Stimulated activated CD4-positive, alpha-beta T cell treated with anti-CD3 and anti-CD28 coated beads, Interleukin-12 subunit alpha, Interleukin-12 subunit beta, amount 100 ng/mL, for 4 hours (primary cell): Measurements from ENCODE around the gene ERC2.

Experiments used
- DNase-seq: peaks from one replicate; pipeline ENCODE4 v3.0.0-alpha.2; 2020

Gene ERC2

DNA sequence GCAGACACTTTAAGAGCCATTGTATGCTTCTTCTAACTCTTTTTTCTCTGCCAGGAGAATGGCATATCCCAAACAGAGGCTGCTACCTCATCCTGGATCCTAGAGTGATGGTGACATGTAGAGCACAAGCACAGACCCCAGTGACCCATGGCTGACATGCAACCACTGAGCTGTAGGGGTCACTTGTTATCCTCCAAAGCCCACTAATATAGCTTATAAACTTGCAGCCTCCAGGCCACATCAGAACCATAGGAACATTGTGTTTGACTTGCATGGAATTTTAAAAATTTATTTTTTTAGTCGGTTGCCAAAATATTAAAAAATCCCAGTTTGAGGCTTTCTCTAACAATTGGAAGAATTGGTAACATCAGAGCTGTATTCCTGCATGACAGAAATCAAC lies 698.2 kb downstream of the ERC2 start:
- DNase-seq: no peak

DNA sequence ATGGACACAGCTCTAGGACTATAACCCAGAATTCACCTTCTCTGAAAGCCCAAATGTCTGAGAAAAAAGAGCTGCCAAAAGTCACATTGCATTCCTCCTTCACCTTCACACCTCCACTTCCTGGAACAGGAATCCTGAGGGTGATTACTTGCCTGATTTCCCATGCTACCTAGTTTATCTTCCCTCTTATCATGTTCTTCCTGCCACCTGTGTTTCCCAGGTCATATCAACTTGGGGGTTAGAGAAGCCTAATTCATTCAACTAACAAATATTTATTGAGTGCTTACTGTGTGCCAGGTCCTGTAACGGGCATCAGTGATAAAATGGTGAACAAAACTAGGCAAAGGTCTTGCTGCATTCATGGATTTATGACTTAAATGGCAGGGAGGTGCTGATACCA lies 701.5 kb downstream of the ERC2 start:
- DNase-seq: no peak

DNA sequence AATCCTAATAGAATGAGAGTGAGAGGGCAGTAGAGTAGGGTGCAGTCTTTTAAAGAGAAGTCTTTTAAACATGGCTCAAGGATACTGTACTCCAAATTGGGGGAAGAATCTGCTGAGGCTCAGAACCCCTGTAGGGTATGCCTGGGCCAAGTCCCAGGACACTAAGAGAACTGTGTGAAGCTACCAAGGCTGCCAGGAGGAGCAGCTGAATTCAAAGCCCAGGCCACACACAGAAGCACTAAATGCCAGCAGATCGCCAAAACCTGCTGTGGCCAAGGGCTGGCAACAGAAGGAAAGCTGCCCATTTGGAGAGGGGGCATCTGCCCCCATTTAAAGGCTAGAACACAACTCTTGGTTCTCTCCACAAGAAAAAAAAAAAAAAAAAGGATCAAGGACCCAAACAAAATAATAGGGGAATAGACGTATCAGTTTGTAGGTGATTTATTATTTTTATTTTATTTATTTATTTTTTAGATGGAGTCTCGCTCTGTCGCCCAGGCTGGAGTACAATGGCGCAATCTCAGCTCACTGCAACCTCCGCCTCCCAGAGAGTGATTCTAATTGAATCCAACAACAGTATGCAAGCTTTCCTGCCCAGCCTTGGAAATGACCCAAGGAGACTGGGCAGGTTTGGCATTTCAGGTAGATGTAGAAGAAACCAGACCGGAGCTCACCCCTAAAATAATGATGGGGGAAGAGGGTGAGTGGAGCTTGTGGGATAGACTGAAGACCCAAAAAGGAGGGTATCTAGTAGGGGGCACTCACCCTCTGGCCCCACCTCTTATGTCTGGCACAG lies 702.2 kb downstream of the ERC2 start:
- no peak for DNase-seq

DNA sequence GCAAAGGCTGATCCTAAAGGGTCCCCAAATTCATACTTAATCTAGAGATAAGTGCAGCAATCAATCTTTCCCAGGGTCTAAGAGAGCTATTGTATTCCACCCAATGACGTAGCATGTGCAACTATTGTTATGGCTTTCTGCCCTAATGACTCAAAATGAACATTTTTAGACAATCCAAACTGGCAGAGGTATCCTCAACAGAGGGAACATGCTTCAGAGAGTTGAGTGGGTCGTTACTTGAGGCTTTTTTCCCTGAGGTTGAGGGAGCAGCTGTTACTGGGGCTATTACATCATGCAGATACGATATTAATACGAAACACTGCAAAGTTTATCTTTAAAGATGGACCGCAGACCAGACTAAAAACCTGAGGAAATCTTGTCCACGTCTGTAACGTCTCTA lies 702.9 kb downstream of the ERC2 start:
- no peak for DNase-seq

DNA sequence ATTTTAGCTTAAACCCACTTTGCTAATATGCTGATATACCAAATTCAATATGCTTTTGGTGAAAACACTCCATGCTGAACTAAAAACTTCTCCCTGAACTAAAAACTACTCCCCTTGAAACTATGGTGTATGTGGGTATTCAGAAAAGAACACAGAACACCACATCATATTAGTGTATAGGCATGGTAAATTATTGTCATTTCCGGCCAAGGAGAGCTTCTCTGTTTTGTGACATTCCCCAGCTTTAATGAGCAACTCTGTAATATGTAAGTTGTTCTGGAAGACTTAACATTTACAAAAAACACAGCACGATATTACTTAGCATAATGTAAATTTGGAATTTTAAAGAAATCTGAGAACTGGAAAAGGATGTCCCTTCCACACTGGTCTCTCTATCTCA lies 711.3 kb downstream of the ERC2 start:
- DNase-seq: no peak

DNA sequence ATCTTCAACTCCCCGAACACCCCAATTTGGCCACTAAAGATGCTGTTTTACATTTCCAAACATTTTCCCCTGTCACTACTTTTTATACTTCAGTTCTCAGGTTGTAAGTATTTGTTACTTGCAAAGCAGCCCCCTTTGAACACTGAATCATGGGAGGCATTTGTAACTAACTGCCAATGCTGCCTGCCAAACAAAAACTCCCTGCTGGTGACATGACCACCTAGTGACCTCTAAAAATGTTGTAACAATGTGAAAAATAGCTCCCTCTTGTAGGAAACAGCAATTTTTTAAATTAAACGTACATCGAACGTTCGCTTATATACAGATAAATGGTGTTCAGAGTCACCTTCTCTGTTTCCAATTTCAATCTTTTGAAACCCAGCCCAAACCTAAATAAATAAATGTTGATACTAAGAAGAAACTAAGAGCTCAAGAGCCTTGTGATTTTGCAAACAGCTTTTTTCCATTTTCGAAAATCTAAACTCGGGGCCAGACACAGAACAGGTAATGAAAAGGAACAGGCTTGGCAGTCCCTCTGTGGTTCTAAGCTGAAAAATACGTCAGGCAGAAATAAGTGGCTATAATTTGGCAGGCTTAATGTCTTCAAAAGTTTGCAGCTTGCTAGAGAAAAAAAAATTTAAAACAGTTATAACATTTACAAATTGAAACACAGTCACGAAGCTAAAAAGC lies 712.6 kb downstream of the ERC2 start:
- DNase-seq: no peak

DNA sequence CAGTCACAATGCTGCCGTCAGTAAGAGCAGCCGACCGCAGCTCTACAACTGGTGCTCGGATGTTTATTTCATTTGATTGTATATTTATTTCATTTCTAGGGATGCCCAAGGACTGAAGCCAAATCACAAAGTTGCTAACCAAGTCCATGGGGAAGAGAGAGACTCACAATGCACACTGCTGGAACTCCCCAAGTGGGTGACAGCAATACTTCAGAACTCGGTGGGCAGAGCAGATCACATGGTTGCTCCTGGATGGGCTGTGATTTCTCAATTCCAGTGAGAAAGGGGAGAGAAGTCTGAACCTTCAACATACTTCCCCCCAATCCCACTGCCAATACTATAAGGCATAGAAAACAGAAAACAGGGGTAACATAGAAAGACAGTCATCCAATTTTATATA lies 715.4 kb downstream of the ERC2 start:
- DNase-seq: no peak

DNA sequence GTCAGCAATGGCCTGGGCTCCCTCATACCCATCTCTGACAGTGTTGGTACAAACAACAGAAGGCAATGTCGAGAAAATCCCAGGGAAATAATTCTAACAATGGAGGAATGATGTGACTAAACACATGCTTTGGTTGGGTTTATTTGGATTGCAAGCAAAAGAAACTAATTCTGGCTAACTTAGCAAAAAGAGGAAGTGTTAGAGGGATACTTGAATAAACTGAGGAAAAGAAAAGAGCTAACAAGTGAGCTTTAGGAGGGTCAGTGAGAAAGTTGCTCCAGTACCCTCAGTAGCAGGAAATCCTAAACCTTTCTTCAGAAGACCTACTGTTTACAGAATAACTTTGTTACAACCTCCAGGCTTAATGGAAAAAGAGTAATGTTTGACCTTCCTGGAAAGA lies 716.5 kb downstream of the ERC2 start:
- DNase-seq: no peak

DNA sequence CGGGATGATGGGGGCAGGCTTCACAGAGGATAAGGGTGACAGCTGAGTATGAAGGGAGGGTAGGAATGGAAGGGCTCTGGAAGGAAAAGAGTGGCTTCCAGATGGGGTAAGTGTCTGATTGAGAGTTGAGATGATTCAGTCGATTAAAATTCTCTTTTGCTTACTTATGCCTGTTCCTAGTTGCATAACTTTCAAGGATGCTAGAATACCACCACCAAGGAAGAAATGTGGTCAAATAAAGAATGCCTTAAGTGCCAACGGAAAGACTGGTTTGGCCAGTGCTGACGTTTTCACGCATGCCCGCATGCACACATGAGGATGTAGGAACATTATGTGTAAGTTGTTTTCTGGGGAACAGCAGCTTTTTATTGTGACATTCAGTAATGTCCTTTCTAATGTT lies 717.7 kb downstream of the ERC2 start:
- DNase-seq: no peak

DNA sequence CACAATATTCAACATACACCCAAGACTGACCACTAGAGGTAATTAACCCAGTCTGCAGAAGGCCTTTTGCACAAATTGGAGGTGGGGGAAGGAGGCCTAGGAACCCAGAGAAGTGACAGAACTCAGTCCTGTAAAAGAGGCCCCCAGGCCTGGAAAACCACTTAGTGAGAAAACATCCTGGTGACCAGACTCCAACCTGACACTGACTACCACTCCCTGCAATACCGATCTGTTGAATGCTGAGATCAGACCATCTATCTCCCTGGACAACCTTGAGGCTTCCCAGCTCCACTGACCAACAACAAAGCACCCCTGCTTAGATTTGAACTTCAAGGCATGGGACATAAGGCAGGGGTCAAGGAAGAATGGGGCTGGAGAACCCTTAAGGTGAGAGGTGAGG lies 719.2 kb downstream of the ERC2 start:
- no peak for DNase-seq

DNA sequence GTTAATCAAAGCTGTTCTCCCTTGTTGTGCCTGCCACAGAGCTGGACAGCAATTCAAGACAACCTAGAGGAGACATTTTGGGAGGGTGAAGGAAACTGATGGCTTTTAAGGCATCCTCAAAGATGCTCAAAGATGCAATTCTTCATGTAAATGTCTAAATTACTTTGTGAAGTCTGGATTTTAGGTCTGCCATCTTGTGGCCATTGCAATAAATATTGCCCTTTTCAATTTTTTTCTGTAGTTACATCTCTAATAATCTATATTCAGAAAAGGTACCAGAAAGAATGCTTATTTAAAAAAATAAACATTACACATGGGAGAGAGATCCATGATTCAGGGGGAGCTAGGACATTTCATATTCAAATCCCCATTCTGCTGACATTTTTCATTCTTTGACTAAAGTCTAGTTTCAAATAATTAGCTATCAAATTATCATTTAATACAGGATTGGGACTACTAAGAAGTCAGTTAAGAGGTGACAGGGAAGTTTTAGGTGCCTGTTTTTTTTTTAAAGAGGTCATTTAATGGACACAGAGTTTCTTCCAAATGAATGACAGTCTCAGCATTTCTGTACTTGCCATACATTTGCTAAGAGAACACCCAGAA lies 721.4 kb downstream of the ERC2 start:
- DNase-seq: no peak

DNA sequence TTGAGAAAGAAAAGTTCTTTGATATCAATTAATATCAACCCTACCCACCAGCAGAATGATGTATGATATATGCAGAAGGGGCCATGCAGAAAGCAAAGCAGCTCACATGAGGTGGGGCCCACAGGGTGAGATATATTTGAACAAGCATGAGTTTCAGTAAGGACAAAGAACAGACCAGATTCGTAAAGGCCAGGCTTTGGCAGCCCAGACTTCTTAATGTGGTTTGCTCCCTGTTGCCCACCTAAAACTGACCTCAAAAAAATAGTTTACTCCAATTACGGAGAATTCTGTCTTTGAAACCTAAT lies 725.5 kb downstream of the ERC2 start:
- no peak for DNase-seq

DNA sequence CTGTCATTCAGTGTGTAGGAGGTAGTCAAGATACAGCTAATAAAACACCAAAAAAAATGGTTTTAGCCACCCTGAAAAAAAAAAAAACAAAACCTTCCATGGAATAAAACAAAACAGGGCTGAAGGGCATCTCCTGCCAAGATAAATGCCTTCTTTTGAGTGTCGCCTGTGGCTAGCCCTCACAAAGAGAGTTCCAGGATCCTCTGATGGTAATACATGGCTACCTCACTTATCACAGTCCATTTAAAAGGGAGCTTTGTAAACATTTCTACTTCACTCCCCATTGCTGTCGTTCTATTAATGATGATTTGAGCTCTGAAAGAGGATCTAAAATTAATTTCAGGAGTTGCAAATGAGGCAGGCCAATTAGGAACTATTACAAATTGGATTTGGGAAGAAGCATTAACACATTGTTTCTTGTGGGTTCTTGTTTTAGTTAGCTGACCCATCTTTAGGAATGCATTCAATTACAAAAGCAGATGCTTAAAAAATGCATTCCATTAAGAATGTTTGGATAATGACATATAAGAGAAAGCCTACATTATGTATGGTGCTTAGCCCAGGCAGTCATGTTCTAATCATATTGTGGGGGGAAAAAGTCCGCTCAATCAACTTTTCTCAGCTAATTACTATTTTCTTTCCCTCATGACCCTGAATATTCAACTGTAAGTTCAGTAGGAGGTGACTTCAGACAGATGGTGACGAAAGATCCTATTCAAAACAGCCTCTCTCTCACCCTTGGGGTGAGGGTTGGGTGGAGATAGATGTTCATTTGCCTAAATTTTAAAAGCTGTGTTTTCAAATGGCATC lies 726.0 kb downstream of the ERC2 start:
- DNase-seq: no peak

DNA sequence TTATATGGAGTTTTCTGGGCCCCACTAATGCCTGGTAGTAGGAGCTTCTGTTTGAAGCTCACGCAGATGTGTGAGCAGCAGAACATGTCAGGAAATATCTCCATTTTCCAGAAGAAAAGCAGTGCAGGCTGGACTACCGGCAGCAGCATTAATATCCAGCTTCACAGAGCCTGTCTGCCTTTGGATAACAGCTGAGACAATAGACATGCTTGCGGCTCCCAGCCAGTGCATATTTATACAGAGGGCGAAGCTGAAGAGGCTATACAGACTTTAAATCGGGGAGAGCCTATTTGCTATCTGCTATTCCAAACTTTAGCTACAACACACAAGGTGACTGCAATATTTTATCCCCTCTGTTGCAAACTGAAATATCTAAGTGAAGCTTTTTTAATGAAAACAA lies 731.1 kb downstream of the ERC2 start:
- DNase-seq: no peak

DNA sequence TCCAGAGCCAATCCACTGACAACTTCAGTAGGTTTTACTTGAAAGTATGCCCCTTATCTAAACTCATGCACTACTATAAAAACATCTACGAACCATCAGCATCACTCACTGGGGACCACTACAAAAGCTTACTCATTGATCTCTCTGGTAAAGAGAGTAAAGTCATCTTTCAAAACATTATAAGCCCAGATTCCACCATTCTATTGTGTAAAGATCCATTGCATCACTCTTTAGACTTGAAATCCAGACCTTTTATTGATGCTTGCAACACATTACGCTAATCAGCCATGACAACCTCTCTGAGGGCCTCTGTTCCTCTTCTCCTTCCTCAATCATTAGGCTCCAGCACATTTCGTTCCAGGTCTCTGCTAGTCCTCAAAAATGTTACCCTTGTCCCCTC lies 732.3 kb downstream of the ERC2 start:
- DNase-seq: no peak

DNA sequence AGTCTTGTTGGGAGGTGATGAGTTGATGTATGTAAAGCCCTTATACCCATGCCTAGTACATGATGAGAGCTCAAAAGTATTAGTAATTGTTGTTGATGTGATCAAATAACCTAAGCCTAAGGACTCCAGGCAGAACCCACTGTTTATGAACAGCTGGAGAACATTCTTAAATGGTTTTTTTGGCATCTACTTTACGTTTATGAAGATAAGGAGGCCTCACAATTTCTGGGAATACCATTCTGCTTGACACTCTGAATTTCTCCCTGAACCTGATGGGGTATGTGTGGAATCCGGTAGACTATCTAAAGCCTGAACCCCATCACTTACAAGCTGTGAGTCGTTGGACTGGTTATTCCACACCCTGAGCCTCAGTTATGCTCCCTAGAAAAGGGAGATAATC lies 736.5 kb downstream of the ERC2 start:
- no peak for DNase-seq

DNA sequence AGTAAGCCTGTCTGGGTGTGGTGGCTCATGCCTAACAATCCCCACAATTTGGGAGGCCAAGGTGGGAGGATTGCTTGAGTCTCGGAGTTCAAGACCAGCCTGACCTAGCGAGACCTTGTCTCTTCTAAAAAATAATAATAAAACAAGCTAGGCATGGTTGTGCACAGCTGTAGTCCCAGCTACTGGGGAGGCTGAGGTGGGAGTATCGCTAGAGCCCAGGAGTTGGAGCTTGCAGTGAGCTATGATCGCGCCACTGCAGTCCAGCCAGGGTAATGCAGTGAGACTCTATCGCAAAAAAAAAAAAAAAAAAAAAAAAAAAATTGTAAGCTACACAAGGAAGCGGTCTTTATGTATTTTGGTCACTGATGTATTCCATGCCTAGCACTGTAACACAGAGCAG lies 738.7 kb downstream of the ERC2 start:
- DNase-seq: no peak

DNA sequence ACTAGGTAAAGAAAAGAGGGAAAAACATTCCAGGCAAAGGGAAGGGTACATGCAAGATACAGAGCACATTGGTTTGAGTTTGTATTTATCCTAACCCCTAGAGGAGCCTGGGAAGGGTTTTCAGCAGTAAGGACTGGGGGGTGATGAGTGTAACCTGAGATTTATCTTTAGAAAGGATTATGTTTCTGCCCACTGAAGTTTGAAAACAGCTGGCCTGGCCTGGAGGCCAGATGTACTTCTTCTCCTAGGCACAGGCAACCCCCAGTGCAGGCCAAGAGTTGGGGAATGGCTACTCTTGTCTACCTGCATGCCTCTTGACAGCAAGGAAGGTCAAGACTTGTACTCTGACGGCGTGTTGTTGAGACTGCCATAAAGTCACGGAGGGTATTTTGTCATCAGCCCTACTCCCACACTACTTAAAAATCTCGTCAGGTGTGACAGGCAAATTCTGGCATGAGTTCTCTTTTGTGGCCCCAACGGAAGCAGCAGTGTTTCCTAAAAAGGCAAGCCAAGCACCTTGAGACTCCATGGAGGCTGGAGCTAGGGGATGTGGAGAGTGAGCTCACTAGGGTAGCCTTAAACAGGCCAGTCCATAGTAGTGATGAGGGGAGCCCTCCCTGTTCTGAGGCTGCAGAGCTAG lies 739.7 kb downstream of the ERC2 start:
- DNase-seq: no peak

DNA sequence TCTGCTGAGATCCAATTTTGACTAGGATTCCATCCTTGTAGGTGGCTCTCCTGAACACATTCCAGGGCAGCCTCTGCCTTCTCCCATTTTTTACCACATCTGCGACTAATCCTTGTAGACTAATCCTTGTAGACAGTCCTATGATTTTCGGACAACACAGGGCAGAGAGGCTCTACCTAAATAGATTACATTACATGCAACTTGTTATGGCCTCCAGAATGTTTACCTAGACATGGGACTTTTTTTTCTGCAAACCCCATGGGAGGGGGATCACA lies 741.8 kb downstream of the ERC2 start:
- no peak for DNase-seq

DNA sequence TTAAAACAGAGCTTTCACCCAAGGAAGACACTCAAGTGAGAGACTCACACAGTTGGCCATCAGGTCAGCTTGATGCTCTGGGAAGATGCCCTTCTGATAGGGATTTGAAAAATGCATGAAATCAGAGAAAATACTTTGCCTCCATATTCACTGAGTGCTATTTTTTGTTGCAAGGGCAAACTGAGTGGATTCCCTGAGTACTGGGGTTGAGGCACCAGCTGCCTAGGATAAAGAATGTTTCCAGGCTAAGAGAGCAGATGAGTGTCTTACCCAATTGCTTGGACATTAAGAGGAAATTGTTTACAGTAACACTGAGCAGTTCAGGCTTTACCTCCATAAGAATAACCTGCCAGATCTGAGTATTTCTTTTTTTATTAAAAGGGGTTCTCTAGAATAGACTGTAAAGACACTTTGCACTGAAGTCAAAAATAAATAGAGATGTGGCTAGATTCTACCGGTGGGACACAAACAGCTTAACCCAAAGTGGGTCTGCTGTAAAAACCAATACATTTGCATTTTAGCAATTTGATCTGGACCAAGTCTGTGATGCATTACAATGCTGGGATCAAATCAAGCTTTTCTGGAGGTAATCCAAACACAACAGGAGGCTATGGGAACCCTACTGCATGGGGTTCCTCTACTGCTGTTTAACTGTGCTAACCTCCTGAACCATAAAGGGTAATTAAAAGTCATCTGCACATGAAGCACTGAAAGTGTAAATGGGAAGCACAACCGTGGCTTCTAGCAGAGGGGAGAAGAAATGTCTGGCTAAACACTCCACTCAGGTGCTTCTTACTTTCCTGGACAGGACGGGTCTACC lies 742.4 kb downstream of the ERC2 start:
- no peak for DNase-seq

DNA sequence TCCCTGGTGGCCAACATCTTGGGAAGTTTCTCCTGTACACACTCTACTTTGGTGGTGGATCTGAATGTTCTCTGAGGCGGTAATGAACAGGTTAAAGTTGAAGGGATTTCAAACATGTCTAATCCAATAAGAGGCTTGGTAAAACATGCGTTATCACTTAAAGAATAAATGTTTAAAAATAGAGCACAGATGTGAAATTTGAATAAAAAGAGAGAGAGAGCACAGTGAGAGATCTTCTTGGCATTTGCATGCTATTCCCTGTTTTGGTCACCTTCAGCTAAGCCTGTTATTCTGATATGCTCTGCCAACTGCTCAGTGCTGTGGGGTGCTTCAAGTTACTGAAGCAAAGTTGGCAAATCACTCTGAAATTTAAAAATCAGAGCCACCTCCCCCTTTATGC lies 743.4 kb downstream of the ERC2 start:
- DNase-seq: no peak

DNA sequence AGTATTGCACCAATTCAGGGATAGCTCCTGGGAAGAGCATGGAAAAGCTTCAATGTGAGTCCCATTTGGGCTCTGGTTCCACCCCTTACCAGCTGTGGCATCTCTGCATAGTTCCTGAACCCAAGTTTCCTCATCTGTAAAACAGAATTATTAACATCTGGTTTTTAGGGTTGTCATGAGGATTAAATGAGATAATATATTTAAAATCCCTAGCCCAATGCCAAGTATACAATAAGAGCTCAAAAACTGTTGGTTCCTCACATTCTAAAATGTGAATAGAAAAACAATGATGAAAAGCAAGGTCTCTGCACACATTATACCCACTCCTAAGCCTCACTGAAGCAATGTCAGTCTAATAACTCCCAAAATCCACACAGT lies 743.9 kb downstream of the ERC2 start:
- no peak for DNase-seq
